ENCODE data around the gene OR52J3. TPM values are rescaled to one million over a fixed set of nuclear protein-coding genes. Genes with fewer than 3 reads are reported as not detected.

The OR52J3 gene
- total and polyA plus RNA-seq, 2 of the 8 experiments (the other 6 are each of a cell fraction or from before 2014, with no cell fraction given) = not detected

DNA sequence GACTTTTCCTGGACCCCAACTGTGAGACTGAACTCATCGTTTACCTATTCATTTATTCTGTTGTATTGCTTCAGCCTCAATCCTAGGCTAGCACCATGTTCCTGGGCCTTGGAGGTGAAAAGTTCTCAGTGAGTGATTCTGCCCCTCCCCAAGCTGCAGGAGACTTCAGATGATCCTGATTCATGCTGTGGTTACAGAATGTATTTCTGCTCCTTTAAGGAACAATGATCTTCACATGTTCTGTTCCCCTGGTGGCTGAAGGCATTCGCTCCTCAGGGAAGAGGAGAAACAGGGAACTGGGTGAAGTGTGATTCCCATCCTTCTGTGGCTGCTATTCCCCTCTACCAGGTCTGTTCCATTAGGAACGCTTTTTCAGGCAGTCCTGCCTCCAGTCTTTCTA is 25.5 kb downstream of the OR52J3 start:
- H3K56ac ChIP-seq (replicated peaks; ENCODE audit: insufficient read length, low read depth, low read length) = no peak overlapping the region
- no peak overlapping the region for H2BK20ac ChIP-seq (ENCODE audit: low read length)
- no peak overlapping the region for H2BK120ac ChIP-seq (replicated peaks; ENCODE audit: low read depth, low read length)
- no peaks in the 10 kb centered on the region for H3K36me3 ChIP-seq (ENCODE audit: control insufficient read depth in 2 of 4, insufficient read depth in 4 of 4, low read length in 3 of 4)
- no peaks in the 10 kb centered on the region for H3K27me3 ChIP-seq (replicated peaks in 1 of 4; ENCODE audit: control insufficient read depth in 3 of 4, extremely low read depth in 1 of 4, insufficient read depth in 3 of 4, low read length in 3 of 4)
- H4K5ac ChIP-seq (ENCODE audit: insufficient read length, low read depth, low read length) = no peak overlapping the region
- H3K79me1 ChIP-seq (ENCODE audit: low read depth, low read length) = no peaks in the 10 kb centered on the region
- WGBS, 2 experiments (ENCODE audit: extremely low coverage in 1 of 2, insufficient coverage in 1 of 2, insufficient read length in 1 of 2, insufficient replicate concordance in 2 of 2, low coverage in 1 of 2, low lambda C conversion rate in 2 of 2, missing lambda C conversion rate in 1 of 2) = 80% methylated on average over 3 of the region's 3 CpGs; no CpG with 5 or more reads in 1 of the 2 experiments
- H2AK5ac ChIP-seq (ENCODE audit: low read depth, low read length) = no peak overlapping the region
- FAIRE-seq = no peak
- no peak overlapping the region for H3K4me2 ChIP-seq (ENCODE audit: insufficient read depth in 1 of 2, low read depth in 2 of 2, low read length in 2 of 2)
- H3K4me3 ChIP-seq (ENCODE audit: extremely low read depth in 1 of 4, insufficient read depth in 2 of 4, low read depth in 3 of 4, low read length in 4 of 4) = no peak overlapping the region
- H3K14ac ChIP-seq (ENCODE audit: insufficient read length) = no peak overlapping the region
- H3K4ac ChIP-seq (replicated peaks; ENCODE audit: insufficient read length, low read depth, low read length) = no peak overlapping the region
- no peak for DNase-seq (ENCODE audit: low read depth in 1 of 2, low spot score in 2 of 2)
- no peaks in the 10 kb centered on the region for H3K79me2 ChIP-seq (ENCODE audit: control insufficient read depth in 1 of 2, insufficient read depth in 2 of 2, low read length in 2 of 2)
- no peaks in the 10 kb centered on the region for H4K20me1 ChIP-seq (replicated peaks in 1 of 2; ENCODE audit: control insufficient read depth in 1 of 2, insufficient read depth in 2 of 2, low read length in 2 of 2)
- no peak overlapping the region for H2BK5ac ChIP-seq (ENCODE audit: low read depth, low read length)
- H2BK12ac ChIP-seq (ENCODE audit: low read depth, low read length) = no peak overlapping the region
- CTCF ChIA-PET (ENCODE audit: partially characterized antibody) = no interaction called here
- no peaks in the 10 kb centered on the region for H3K9me3 ChIP-seq (ENCODE audit: insufficient read depth in 2 of 2, low read depth in 1 of 2, low read length in 1 of 2)
- H3K18ac ChIP-seq (ENCODE audit: extremely low read depth, low read length) = no peak overlapping the region
- no peak overlapping the region for H2BK15ac ChIP-seq (ENCODE audit: low read length)
- H4K91ac ChIP-seq (replicated peaks; ENCODE audit: insufficient read length, low read length) = no peak overlapping the region
- no peak overlapping the region for H4K8ac ChIP-seq (ENCODE audit: extremely low read depth, insufficient read depth, low read length)
- no peak overlapping the region for H3K9ac ChIP-seq (replicated peaks in 1 of 4; ENCODE audit: extremely low read depth in 1 of 4, low read depth in 3 of 4, low read length in 3 of 4)
- POLR2A ChIA-PET (ENCODE audit: partially characterized antibody) = no interaction called here
- no peak overlapping the region for H3K23ac ChIP-seq (ENCODE audit: insufficient read length)
- H3K4me1 ChIP-seq (replicated peaks in 1 of 4; ENCODE audit: control insufficient read depth in 3 of 4, insufficient read depth in 4 of 4, low read length in 3 of 4) = no peaks in the 10 kb centered on the region
- H3K27ac ChIP-seq (ENCODE audit: low read depth, low read length) = no peak overlapping the region
- H3K23me2 ChIP-seq (ENCODE audit: low read depth, low read length) = no peaks in the 10 kb centered on the region
- no peak overlapping the region for H2AFZ ChIP-seq (ENCODE audit: low read length)
- TF ChIP-seq EZH2 (IDR thresholded peaks at IDR 0.05; ENCODE audit: low read depth, low read length, severe bottlenecking) (no peak), SIX5 (IDR thresholded peaks at IDR 0.05; ENCODE audit: low read depth, low read length) (no peak), POLR2AphosphoS5 (IDR thresholded peaks at IDR 0.05; ENCODE audit: low read depth, low read length) (no peak), KDM5A (IDR thresholded peaks at IDR 0.05; ENCODE audit: low read length) (no peak), RNF2 (IDR thresholded peaks at IDR 0.05; ENCODE audit: borderline replicate concordance, low read depth, low read length, missing control alignments, poor library complexity, severe bottlenecking) (no peak), JUND (IDR thresholded peaks at IDR 0.05; ENCODE audit: low read length) (no peak), SP2 (IDR thresholded peaks at IDR 0.05; ENCODE audit: low read length) (no peak), POLR2A (IDR thresholded peaks at IDR 0.05; ENCODE audit: control extremely low read depth in 1 of 2, low read depth in 2 of 2, low read length in 2 of 2) (no peak), GABPA (IDR thresholded peaks at IDR 0.05; ENCODE audit: borderline replicate concordance, insufficient read depth, low read length) (no peak), KDM1A (IDR thresholded peaks at IDR 0.05; ENCODE audit: borderline replicate concordance, low read length) (no peak), CBX8 (IDR thresholded peaks at IDR 0.05; ENCODE audit: borderline replicate concordance, low read depth, low read length) (no peak), SAP30 (IDR thresholded peaks at IDR 0.05; ENCODE audit: insufficient read depth, insufficient replicate concordance, low read length) (no peak)
- TF ChIP-seq, protein P1, sequence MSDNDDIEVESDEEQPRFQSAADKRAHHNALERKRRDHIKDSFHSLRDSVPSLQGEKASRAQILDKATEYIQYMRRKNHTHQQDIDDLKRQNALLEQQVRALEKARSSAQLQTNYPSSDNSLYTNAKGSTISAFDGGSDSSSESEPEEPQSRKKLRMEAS (IDR thresholded peaks at IDR 0.05) = no peak
- TF ChIP-seq, protein P2, sequence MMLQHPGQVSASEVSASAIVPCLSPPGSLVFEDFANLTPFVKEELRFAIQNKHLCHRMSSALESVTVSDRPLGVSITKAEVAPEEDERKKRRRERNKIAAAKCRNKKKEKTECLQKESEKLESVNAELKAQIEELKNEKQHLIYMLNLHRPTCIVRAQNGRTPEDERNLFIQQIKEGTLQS (IDR thresholded peaks at IDR 0.05; ENCODE audit: insufficient read depth, low read depth, low read length) = no peak

Data from H1 (cell line).